AG09309 (cell line): ENCODE measurements around the gene AATK.

ENCODE experiments used
- DNase-seq: peaks from one replicate; pipeline ENCODE4 v3.0.0-alpha.2; 2010; ENCODE audit warnings: low read depth
- H3K4me3 ChIP-seq: 2 replicates; pipeline ENCODE4 v1.5.1; 2011; ENCODE audit warnings: mild to moderate bottlenecking, low read depth, low read length, moderate library complexity; ENCODE audit not compliant: control insufficient read depth
- CTCF ChIP-seq: IDR thresholded peaks from 2 replicates; pipeline ENCODE4 v1.5.1; 2011; ENCODE audit warnings: mild to moderate bottlenecking, low read depth, low read length, inconsistent platforms; ENCODE audit not compliant: insufficient read depth, control insufficient read depth; ENCODE audit errors: missing control alignments

AATK gene

GRCh38 chr17:81075307-81075706 lies 90.7 kb downstream of the AATK start:
- no peak for DNase-seq
- no peak for TF ChIP-seq CTCF
- no peak overlapping the region for H3K4me3 ChIP-seq

GRCh38 chr17:81074875-81075274 lies 91.1 kb downstream of the AATK start:
- DNase-seq = no peak
- H3K4me3 ChIP-seq = no peak overlapping the region
- no peak for TF ChIP-seq CTCF

GRCh38 chr17:81073967-81074839 lies 91.8 kb downstream of the AATK start:
- no peak for DNase-seq
- TF ChIP-seq CTCF = no peak
- H3K4me3 ChIP-seq = no peak overlapping the region

- no peak overlapping the region for H3K4me3 ChIP-seq
- no peak for DNase-seq
- no peak for TF ChIP-seq CTCF
Observed at GRCh38 chr17:81071761-81072741, 94.0 kb downstream of the AATK start.

- TF ChIP-seq CTCF = no peak
- no peak for DNase-seq
- H3K4me3 ChIP-seq = no peak overlapping the region
Observed at GRCh38 chr17:81070541-81071246, 95.3 kb downstream of the AATK start.

GRCh38 chr17:81069135-81069645 lies 96.8 kb downstream of the AATK start:
- TF ChIP-seq CTCF = no peak
- no peak overlapping the region for H3K4me3 ChIP-seq
- DNase-seq = no peak
